AG09309 (cell line): Measurements from ENCODE around the gene PPM1L.

Experiments
- DNase-seq: peaks from one replicate; pipeline ENCODE4 v3.0.0-alpha.2; 2010; ENCODE audit warnings: low read depth
- H3K4me3 ChIP-seq: 2 replicates; pipeline ENCODE4 v1.5.1; 2011; ENCODE audit warnings: mild to moderate bottlenecking, low read depth, low read length, moderate library complexity; ENCODE audit not compliant: control insufficient read depth
- CTCF ChIP-seq: IDR thresholded peaks from 2 replicates; pipeline ENCODE4 v1.5.1; 2011; ENCODE audit warnings: mild to moderate bottlenecking, low read depth, low read length, inconsistent platforms; ENCODE audit not compliant: insufficient read depth, control insufficient read depth; ENCODE audit errors: missing control alignments

Gene PPM1L

GRCh38 chr3:160876643-160877042 is 120.6 kb downstream of the PPM1L start:
- no peak for TF ChIP-seq CTCF
- DNase-seq = no peak
- H3K4me3 ChIP-seq = no peak overlapping the region

- TF ChIP-seq CTCF = no peak
- no peak overlapping the region for H3K4me3 ChIP-seq
- DNase-seq = no peak
Observed at GRCh38 chr3:160879859-160880258, 123.8 kb downstream of the PPM1L start.

- TF ChIP-seq CTCF = no peak
- DNase-seq = no peak
- no peak overlapping the region for H3K4me3 ChIP-seq
Observed at GRCh38 chr3:160883373-160883772, 127.3 kb downstream of the PPM1L start.

GRCh38 chr3:160885791-160886286 is 129.8 kb downstream of the PPM1L start:
- no peak for DNase-seq
- no peak overlapping the region for H3K4me3 ChIP-seq
- TF ChIP-seq CTCF = no peak

GRCh38 chr3:160886421-160886820 is 130.4 kb downstream of the PPM1L start:
- no peak for DNase-seq
- no peak for TF ChIP-seq CTCF
- no peak overlapping the region for H3K4me3 ChIP-seq

- no peak overlapping the region for H3K4me3 ChIP-seq
Observed at GRCh38 chr3:160893207-160893606, 137.2 kb downstream of the PPM1L start.

More at GRCh38 chr3:160893207-160893606, 137.2 kb downstream of the PPM1L start:
- no peak for TF ChIP-seq CTCF
- DNase-seq = no peak
